HG02973 (cell line): ENCODE results near the gene NLRC5.

Source experiments
- ATAC-seq: cut with Tn5 transposase; IDR thresholded peaks from one replicate; pipeline ENCODE4 v1.9.1; 2021; ENCODE audit warnings: moderate library complexity; ENCODE audit not compliant: unreplicated experiment

The NLRC5 gene

GRCh38 chr16:56988948-56989945, at the start of gene NLRC5:
Gene NLRC5 (plus strand): TSS chr16:56989557. CDS start chr16:57020713, 31,156 bp downstream.
- peak; percentile 64 for ATAC-seq

GRCh38 chr16:56939801-56940200, 49.6 kb upstream of the NLRC5 start:
- ATAC-seq: no peak

- ATAC-seq: no peak
Measured at GRCh38 chr16:56941092-56941491, 48.3 kb upstream of the NLRC5 start.

GRCh38 chr16:56941856-56942331, 47.5 kb upstream of the NLRC5 start:
- no peak for ATAC-seq

GRCh38 chr16:56943761-56944375, 45.5 kb upstream of the NLRC5 start:
- no peak for ATAC-seq

- ATAC-seq: peak; percentile 34
Measured at GRCh38 chr16:56944954-56945839, 44.2 kb upstream of the NLRC5 start.

GRCh38 chr16:56945847-56946527, 43.4 kb upstream of the NLRC5 start:
- ATAC-seq: no peak

- ATAC-seq: no peak
Measured at GRCh38 chr16:56946767-56947603, 42.4 kb upstream of the NLRC5 start.

GRCh38 chr16:56947604-56947995, 41.8 kb upstream of the NLRC5 start:
- no peak for ATAC-seq

- no peak for ATAC-seq
Measured at GRCh38 chr16:56948234-56948633, 41.1 kb upstream of the NLRC5 start.

- ATAC-seq: no peak
Measured at GRCh38 chr16:56950051-56950450, 39.3 kb upstream of the NLRC5 start.

- no peak for ATAC-seq
Measured at GRCh38 chr16:56950455-56950854, 38.9 kb upstream of the NLRC5 start.

- peak; percentile 55 for ATAC-seq
Measured at GRCh38 chr16:56950881-56951771, 38.2 kb upstream of the NLRC5 start.

- no peak for ATAC-seq
Measured at GRCh38 chr16:56953006-56953405, 36.4 kb upstream of the NLRC5 start.

- ATAC-seq: no peak
Measured at GRCh38 chr16:56956076-56956475, 33.3 kb upstream of the NLRC5 start.

GRCh38 chr16:56956756-56957155, 32.6 kb upstream of the NLRC5 start:
- no peak for ATAC-seq

GRCh38 chr16:56960681-56961281, 28.6 kb upstream of the NLRC5 start:
- no peak for ATAC-seq

GRCh38 chr16:56961386-56961785, 28.0 kb upstream of the NLRC5 start:
- no peak for ATAC-seq
